OCI-LY1 (cell line): Measurements from ENCODE around the gene SAAL1.

Source experiments
- H2AFZ ChIP-seq: fragments of 200-600 bp; sonication (generic), shearing (Covaris generic); 2 replicates; pipeline ENCODE4 v1.6.0; 2014; ENCODE audit warnings: antibody characterized with exemption, mild to moderate bottlenecking, low read length
- H3F3A ChIP-seq: fragments of 200-600 bp; sonication (generic), shearing (Covaris generic); 2 replicates; pipeline ENCODE4 v1.6.0; 2014; ENCODE audit warnings: mild to moderate bottlenecking, antibody characterized with exemption, low read length, moderate library complexity; ENCODE audit not compliant: insufficient read depth
- H3K27ac ChIP-seq: fragments of 200-600 bp; sonication (generic); 2 replicates; pipeline ENCODE4 v1.5.1; 2014; ENCODE audit warnings: low read length, mixed run types, mild to moderate bottlenecking, low read depth; ENCODE audit not compliant: poor library complexity, severe bottlenecking
- H3K27me3 ChIP-seq: fragments of 200-600 bp; sonication (generic); 2 replicates; pipeline ENCODE4 v1.6.0; 2014; ENCODE audit warnings: antibody characterized with exemption, mild to moderate bottlenecking, low read length, moderate library complexity; ENCODE audit not compliant: insufficient read depth
- H3K36me3 ChIP-seq: fragments of 200-600 bp; sonication (generic); 2 replicates; pipeline ENCODE4 v1.6.1; 2014; ENCODE audit warnings: mild to moderate bottlenecking, antibody characterized with exemption, low read length, moderate library complexity, mixed read lengths; ENCODE audit not compliant: insufficient read depth
- H3K4me1 ChIP-seq: fragments of 200-600 bp; sonication (generic); 2 replicates; pipeline ENCODE4 v1.5.1; 2014; ENCODE audit warnings: mild to moderate bottlenecking, low read length, moderate library complexity; ENCODE audit not compliant: insufficient read depth, severe bottlenecking
- H3K4me2 ChIP-seq: fragments of 200-600 bp; sonication (generic), shearing (Covaris generic); 2 replicates; pipeline ENCODE4 v1.6.1; 2014; ENCODE audit warnings: low read length
- H3K4me3 ChIP-seq: fragments of 200-600 bp; sonication (generic); 2 replicates; pipeline ENCODE4 v1.5.1; 2014; ENCODE audit warnings: low read length, low read depth, mild to moderate bottlenecking, mixed read lengths; ENCODE audit not compliant: poor library complexity, severe bottlenecking
- H3K79me2 ChIP-seq: fragments of 200-600 bp; shearing (Covaris generic); 2 replicates; pipeline ENCODE4 v1.6.1; 2016; ENCODE audit warnings: mixed run types, low read length, mixed read lengths; ENCODE audit not compliant: insufficient read depth
- H3K9ac ChIP-seq: fragments of 200-600 bp; sonication (generic), shearing (Covaris generic); 2 replicates; pipeline ENCODE4 v1.6.1; 2014; ENCODE audit warnings: mild to moderate bottlenecking, low read length, mixed read lengths
- H3K9me2 ChIP-seq: fragments of 200-600 bp; sonication (generic), shearing (Covaris generic); 2 replicates; pipeline ENCODE4 v1.6.1; 2014; ENCODE audit warnings: low read depth, mild to moderate bottlenecking, low read length, mixed read lengths
- H3K9me3 ChIP-seq: fragments of 200-600 bp; shearing (Covaris generic); 2 replicates; pipeline ENCODE4 v1.6.1; 2014; ENCODE audit warnings: low read length, mixed read lengths
- H4K20me1 ChIP-seq: fragments of 200-600 bp; sonication (generic), shearing (Covaris generic); 2 replicates; pipeline ENCODE4 v1.6.0; 2016; ENCODE audit warnings: mild to moderate bottlenecking, low read length; ENCODE audit not compliant: insufficient read depth
- EZH2 ChIP-seq: fragments of 200-600 bp; sonication (generic), shearing (Covaris generic); IDR thresholded peaks from 2 replicates; pipeline ENCODE4 v1.8.0; 2017; ENCODE audit warnings: borderline replicate concordance, mixed run types, mild to moderate bottlenecking, antibody characterized with exemption, low read length, moderate library complexity, mixed read lengths
- TF ChIP-seq, protein P1 (sequence below): fragments of 200-600 bp; sonication (generic), shearing (Covaris generic); IDR thresholded peaks from 2 replicates; pipeline ENCODE4 v1.5.1; 2017; ENCODE audit warnings: mild to moderate bottlenecking, antibody characterized with exemption, low read length, moderate library complexity, mixed read lengths

SAAL1 gene

GRCh38 chr11:18106688-18107087 lies 806 bp upstream of the SAAL1 start:
- H2AFZ ChIP-seq, result no peak overlapping the region
- no peaks in the 10 kb centered on the region for H4K20me1 ChIP-seq
- TF ChIP-seq, protein P1, sequence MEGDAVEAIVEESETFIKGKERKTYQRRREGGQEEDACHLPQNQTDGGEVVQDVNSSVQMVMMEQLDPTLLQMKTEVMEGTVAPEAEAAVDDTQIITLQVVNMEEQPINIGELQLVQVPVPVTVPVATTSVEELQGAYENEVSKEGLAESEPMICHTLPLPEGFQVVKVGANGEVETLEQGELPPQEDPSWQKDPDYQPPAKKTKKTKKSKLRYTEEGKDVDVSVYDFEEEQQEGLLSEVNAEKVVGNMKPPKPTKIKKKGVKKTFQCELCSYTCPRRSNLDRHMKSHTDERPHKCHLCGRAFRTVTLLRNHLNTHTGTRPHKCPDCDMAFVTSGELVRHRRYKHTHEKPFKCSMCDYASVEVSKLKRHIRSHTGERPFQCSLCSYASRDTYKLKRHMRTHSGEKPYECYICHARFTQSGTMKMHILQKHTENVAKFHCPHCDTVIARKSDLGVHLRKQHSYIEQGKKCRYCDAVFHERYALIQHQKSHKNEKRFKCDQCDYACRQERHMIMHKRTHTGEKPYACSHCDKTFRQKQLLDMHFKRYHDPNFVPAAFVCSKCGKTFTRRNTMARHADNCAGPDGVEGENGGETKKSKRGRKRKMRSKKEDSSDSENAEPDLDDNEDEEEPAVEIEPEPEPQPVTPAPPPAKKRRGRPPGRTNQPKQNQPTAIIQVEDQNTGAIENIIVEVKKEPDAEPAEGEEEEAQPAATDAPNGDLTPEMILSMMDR, result no peak
- no peaks in the 10 kb centered on the region for H3K27me3 ChIP-seq
- H3K9me2 ChIP-seq, result no peaks in the 10 kb centered on the region
- H3K4me1 ChIP-seq, result peaks cover 14% of the 10 kb centered on the region
- H3K79me2 ChIP-seq, result peaks cover 17% of the 10 kb centered on the region
- no peak overlapping the region for H3K4me2 ChIP-seq
- H3K27ac ChIP-seq, result no peak overlapping the region
- H3K36me3 ChIP-seq, result peaks cover 28% of the 10 kb centered on the region
- H3K4me3 ChIP-seq, result no peak overlapping the region
- H3F3A ChIP-seq, result no peaks in the 10 kb centered on the region
- no peaks in the 10 kb centered on the region for H3K9me3 ChIP-seq
- no peak overlapping the region for H3K9ac ChIP-seq

GRCh38 chr11:18105086-18105801 lies 638 bp downstream of the SAAL1 start:
- H3K4me2 ChIP-seq, result peak overlapping the region; percentile 95
- TF ChIP-seq, protein P1, result no peak
- no peak for TF ChIP-seq EZH2

GRCh38 chr11:18100926-18101656 lies 4.8 kb downstream of the SAAL1 start:
- Histone ChIP-seq H4K20me1 (no peaks in the 10 kb centered on the region), H3K4me2 (no peak overlapping the region; the same call in 1 of the 2 replicates), H3K36me3 (peaks cover 55% of the 10 kb centered on the region)

More at GRCh38 chr11:18105086-18105801, 638 bp downstream of the SAAL1 start:
- no peaks in the 10 kb centered on the region for H4K20me1 ChIP-seq
- no peaks in the 10 kb centered on the region for H3K27me3 ChIP-seq
- H3K79me2 ChIP-seq, result peaks cover 17% of the 10 kb centered on the region
- peak overlapping the region; percentile 100 for H3K4me3 ChIP-seq
- no peaks in the 10 kb centered on the region for H3F3A ChIP-seq
- no peaks in the 10 kb centered on the region for H3K9me2 ChIP-seq
- no peaks in the 10 kb centered on the region for H3K9me3 ChIP-seq
- H3K4me1 ChIP-seq, result peaks cover 14% of the 10 kb centered on the region
- H2AFZ ChIP-seq, result peak overlapping the region; percentile 92; the same call in 1 of the 2 replicates
- H3K27ac ChIP-seq, result no peak overlapping the region
- H3K36me3 ChIP-seq, result peaks cover 42% of the 10 kb centered on the region
- peak overlapping the region; percentile 99 for H3K9ac ChIP-seq

More at GRCh38 chr11:18100926-18101656, 4.8 kb downstream of the SAAL1 start:
- no peaks in the 10 kb centered on the region for H3K9me2 ChIP-seq
- peaks cover 13% of the 10 kb centered on the region for H3K4me1 ChIP-seq
- peaks cover 21% of the 10 kb centered on the region for H3K79me2 ChIP-seq
- TF ChIP-seq EZH2, result no peak
- TF ChIP-seq, protein P1, result no peak
- no peaks in the 10 kb centered on the region for H3K27me3 ChIP-seq
- no peaks in the 10 kb centered on the region for H3K9me3 ChIP-seq
- H3K27ac ChIP-seq, result no peak overlapping the region
- H3F3A ChIP-seq, result no peaks in the 10 kb centered on the region
- H3K9ac ChIP-seq, result no peak overlapping the region
- no peak overlapping the region for H2AFZ ChIP-seq
- no peak overlapping the region for H3K4me3 ChIP-seq
